ENCODE measurements around the gene HDAC9.
"Not testable (repeated sequence)": the region's sequence is repeated elsewhere in the genome, so short reads cannot be mapped to it uniquely, and the experiment has no call there.

HDAC9 gene

DNA sequence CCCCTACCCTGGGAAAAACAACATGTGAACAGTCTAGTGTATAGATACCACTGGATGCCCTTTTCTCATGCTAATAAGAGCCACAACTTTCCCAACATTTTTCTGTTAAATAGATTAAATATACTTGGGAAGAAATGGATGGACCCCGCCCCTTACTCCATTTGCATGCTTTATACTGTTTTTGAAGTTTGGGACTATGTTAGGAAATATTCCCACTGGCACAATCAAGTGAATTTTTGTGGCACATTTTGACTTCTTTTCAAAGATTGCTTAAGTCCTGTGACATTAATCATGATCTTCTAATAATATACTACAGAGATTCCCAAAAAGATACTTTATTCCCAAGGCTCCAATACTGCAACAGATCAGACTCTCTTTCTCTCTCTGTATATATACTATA, 405.3 kb downstream of the HDAC9 start:
- no peak for DNase-seq (ENCODE audit: low read depth)

DNA sequence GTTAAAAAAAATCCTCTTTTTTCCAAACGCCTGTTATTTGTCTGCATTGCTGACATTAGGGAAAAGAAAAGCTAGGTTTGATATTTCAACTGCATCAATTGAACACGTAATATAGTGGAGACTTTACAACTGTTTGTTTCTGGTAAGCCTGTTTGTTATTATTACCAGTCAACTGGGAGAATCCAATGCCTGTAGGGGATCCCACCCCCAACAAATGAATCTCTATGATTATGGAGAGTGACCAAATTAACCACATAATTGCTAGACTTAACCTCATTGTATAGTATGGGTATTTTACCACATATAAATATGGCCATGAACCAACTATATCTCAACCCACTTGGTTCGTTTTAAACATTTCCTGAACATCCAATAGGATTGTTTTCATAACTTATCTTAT, 405.8 kb downstream of the HDAC9 start:
- DNase-seq (ENCODE audit: low read depth) = no peak

DNA sequence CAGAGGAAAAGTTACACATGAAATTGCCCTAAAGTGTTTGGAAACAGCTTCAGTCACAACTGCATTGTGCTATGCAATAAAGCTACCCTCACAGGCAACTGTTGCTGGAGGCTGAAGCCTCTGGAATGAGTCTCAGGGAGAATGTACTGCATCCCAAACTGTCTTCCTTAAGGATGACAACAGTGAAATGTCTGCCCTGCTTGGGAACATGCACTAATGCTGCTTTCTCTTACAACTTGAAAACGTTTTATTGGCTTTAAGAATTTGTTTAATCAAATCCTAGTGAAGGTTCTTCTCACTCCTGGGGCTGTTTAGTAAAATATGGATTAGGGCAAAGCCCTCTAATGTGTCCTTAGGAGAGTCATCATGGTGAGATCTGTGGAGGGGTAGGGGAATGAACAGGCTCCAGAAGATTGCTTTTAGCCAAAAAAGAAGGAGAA, 406.5 kb downstream of the HDAC9 start:
- DNase-seq (ENCODE audit: low read depth) = no peak

DNA sequence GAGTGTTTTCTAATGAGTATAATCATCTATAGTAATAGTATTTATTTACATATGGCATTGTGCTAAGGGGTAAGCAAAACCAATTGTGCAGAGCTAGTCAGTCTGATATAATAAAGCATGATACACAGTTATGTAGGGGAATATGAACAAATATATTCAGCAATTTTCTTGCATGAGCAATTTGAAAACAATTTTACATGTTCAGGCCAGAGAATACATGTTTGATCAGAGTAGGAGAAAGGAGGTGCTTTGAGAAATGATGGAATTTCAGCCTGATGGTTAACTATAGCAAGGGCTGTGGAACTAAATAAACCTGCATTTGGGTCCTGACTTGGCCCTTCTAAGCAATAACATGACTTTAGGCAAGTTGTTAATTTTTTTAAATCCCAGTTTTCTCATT, 407.3 kb downstream of the HDAC9 start:
- no peak for DNase-seq (ENCODE audit: low read depth)

DNA sequence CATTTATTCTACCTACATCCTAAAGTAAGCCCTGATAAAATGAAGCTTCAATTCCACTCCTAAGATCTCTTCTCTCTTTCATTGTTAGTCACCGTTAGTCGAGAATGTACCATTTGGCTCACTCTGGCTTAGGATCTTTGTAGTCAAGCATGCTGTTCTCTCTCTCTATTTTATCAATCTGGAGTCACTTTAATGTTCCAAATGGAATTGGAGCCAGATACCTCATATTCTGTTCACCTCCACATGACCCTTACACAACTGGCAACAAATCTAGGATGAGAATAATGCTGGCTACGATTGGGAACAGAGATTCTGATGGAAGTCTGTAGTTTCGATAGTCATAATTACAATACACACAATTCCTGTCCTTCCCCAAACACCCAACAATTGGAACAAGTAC, 408.1 kb downstream of the HDAC9 start:
- DNase-seq (ENCODE audit: low read depth) = no peak

DNA sequence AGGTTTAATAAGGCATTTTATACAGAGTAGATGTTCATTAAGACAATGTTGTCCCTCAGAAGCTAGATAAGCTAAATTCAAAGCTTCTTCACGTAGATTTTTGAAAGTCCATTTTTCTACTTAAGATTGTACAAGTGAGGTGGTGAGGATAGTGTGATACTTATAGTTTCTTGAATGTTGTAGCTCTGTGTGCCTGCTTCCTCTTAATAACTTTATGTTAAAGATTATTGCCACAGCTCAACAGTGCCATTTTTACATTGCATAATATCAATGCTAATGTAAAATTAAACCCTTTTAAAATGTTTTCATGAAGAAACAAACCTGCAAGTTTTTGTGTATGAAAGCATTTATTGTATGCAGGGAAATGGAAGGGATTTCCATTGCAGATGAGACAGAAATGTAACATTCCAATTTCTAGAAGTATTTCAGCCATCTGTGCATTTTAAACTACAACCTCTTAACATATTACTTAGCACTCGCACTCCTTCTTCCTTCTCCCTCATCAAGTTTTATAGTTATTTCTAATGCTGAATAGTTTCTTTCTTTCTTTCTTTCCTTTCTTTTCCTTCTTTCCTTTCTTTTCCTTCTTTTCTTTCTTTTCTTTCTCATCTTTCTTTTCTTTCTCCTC, 409.9 kb downstream of the HDAC9 start:
- no peak for DNase-seq (ENCODE audit: low read depth)

DNA sequence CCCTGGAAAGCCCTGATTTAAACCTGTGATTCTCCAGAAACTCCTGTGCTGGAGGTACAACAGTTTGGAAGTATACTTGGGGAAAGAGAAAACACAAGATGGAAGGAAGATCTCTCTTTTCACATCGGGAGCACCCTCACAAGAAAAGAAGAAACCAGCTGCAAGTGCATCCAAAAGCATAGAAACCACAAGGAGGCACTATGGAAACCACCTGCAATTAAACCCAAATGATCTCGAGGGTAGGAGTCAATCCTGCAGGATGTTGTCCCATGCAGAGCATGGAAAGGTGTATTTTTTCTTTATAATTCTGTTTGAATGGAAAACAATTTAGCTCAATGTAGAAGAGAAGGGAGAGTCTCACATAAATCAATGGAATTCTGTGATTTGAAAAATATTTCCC, 411.4 kb downstream of the HDAC9 start:
- no peak for DNase-seq (ENCODE audit: low read depth)

DNA sequence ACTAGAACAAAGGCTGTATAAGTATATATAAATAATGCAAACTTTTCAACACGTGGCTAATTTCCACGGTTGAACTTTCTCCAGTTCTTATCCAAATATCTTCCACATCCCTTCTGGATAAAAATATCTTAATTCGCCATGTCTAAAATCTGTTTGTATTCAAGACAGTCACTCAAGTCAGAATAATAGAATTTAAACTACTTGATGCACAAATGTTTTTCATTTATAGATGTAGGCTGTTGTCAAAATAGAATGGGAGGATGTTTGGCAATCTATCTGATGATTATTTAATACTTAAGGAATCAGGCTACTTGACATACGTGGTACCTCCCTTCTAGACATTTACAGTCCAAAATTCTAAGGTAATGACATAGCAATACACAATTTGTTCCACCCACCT, 417.6 kb downstream of the HDAC9 start:
- DNase-seq (ENCODE audit: low read depth) = no peak

DNA sequence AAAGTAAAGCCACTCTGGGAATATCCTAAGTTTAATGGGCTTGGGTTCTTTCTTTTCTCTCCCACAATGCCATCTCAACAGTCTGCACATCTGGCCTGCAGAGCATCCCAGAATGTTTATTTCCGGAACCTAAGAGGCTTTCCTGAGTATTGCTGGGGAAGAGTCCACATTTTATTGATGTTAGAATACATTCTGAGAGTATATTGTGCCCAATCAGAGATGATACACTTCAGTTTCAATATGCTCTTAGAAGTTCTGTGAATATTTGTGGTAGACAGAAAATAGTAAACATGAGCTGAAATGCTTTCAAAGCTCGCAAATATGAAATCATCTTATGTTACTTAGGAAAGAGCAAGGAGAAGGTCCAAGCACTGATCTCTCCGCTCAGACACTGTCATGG, 421.3 kb downstream of the HDAC9 start:
- DNase-seq (ENCODE audit: low read depth) = no peak

DNA sequence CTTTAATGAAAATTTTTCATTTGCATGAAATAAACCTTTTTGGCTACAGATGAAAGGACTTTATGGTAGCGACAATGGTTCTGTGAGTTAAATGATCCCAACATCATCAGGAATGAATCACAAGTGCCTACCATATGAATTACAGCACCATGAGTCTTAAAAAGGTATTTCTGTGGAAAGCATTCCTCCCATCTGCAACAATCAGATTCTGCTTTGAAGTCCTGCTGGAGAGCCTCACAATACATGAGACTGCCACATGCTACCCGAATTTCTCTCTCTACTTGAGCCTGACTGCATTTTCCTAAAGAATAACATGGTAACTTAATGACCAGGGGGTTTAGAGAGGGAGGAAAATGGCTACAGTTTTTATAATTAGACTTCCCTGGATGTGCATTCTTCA, 431.6 kb downstream of the HDAC9 start:
- DNase-seq (ENCODE audit: low read depth) = peak; percentile 31

DNA sequence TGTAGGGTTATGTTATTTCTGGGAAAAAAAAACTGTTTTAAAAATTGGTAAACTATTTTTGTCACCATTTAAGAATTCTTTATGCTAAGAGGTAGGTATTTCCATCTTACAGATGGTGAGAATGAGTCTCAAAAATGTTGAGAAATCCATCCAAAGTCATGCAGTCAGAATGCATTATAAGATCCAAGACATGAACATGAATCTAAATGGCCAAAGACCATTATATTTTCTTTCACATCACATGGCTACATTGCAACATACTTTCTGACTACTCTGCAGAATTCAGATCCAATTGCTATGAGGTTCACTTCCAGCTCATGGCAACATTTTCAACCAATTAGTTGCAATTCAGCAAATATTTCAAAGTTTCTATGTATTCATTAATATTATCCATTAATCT, 440.7 kb downstream of the HDAC9 start:
- no peak for DNase-seq (ENCODE audit: low read depth)

DNA sequence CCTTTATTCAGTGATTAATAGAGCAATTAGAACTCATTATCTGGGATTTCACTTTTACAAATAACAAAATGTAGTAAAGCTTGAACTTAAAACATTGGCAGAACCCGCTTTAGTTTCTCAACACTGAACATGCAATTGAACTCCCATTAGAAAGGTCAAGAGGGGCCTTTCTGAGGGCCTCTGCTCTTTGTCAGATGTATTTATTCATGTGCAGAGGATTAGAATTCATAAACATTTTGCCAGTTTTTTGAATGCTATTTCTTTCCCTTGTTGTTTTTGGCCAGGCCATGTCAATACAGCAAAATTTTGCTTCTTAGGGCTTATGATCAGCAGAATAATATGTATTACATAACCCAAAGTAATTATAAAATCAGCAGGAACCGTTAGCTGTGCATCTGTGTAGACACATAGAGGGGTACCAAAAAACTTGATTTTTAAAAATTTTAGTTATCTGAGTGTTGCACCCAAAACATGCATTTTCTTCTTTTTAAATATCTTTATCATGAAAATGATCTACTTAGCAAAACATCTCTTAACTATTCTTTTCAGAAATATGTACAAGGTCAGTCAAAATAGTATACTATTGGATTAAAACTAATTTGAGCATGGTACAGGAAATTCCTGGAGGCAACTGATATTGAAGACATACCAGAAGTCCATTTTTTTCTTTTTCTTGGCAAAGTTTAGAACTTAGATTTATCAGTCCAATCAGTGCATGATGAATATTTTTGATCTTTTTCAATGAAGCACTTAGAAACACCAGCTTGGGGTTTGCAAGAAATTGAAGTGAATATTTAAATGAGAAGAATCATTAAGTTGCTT, 444.4 kb downstream of the HDAC9 start:
- no peak for DNase-seq (ENCODE audit: low read depth)

DNA sequence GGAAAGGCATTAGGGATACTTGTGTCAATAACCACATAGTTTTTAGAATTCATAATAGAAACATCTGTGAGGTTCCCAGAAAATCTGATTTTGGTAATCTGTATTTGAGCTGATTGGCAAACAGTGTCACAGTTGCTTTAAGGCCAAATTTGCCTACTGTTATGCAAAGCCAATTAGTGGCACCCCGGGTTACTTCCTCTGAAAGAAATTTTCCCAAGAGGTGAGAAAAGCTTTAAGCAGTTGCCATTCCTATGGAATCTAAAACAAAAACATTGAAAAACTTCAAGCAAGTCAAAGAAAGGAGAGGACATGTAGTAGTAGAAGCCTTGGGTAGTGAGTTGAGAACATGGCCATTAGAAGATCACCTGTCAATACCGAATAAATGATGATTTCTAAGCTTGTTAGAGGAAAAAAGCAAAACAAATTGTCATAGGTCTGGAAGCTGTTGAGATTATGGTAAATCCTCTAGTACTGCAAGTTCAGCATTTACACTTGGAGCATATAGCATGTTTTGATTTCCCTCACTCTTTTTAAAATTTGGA, 445.1 kb downstream of the HDAC9 start:
- DNase-seq (ENCODE audit: low read depth) = no peak

DNA sequence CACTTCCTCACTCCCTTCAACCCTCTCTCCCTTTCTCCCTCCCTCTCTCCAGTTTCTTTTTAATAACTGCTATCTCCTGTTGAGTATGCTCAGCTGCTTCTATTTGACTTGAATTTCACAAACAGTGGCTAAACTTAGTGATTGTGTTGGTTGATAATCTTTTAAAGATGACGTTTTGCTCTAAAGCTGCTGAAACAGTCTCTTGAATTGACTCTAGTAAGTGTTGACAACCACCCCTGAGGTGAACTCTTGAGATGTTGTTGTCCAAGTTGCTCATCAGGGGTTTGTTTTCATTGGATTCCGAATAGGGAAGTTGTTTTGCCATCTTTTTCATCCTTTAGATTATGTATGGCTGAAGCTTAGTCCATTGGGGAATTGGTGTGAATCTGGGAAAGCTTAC, 445.7 kb downstream of the HDAC9 start:
- DNase-seq (ENCODE audit: low read depth) = no peak

DNA sequence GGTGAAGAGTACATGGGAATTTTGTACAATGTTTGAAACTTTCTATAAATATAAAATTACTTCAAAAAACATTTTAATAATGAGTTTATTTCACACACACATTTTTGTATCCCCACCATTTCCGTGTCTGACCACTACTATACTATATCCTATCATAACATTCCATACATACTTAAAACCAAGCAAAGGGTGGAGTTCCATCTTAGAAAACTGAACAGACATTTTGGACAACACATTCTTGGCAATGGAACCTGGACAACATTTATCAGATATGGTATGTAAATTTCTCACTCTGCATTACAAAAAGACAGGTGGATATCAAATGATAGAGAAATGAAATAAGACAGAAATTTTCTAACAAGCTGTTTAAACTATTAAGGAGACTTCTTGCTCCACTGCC, 453.0 kb downstream of the HDAC9 start:
- no peak for DNase-seq (ENCODE audit: low read depth)

DNA sequence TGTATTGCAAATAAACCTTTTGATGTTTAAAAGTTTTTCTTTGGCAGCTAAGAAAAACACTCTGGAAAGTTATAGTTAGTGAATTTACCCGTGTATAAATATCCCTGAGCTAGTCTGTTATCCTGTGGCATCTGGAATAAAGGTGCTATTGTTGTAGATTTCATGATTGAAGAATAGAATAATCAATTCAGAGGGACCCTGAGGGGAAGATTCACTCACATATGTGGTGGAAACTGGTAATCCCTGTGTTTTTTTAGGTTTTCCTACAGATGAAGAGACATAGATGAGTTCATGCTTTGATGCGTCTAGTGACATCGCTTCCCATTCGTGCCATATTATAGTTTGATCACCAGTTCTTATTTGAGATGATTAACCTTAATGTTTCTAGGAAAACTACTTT, 457.3 kb downstream of the HDAC9 start:
- no peak for DNase-seq (ENCODE audit: low read depth)

DNA sequence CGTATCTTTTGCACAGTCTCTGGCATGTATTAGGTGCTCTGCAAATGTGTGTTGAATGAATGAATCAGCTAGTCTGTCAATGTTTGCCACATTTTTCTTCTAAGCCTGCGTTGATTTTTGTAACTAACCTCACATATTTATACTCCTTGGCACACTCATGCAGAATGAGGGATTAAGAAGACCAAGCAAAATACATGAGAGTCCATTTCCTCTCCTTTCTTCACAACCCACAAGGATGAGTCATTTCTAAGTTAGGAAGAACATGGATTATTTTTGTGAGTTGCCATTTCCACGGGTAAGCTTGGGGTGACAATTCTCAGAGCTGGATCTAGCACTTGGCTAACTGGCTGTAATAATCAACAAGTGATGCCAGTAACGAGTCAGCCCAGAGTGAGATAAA, 463.1 kb downstream of the HDAC9 start:
- peak; percentile 67 for DNase-seq (ENCODE audit: low read depth)

DNA sequence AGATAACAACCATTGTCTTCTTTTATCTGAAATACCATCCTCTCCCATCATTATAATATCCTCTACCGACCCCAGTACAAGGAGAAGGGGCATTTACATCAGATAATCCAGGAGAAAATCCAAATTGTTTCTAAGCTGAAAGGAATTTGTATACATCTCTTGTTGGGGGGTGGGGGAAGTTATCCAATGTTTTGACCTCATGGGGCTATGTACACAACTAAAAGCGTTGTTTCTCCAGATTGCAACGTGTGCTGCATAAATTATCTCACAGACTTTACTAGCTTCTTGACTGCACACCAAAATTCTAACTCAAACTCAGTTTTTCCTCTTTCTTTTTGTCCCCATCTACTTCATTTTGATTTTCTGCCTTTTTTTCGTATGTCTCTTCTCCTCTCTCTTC, 465.2 kb downstream of the HDAC9 start:
- DNase-seq (ENCODE audit: low read depth) = no peak

DNA sequence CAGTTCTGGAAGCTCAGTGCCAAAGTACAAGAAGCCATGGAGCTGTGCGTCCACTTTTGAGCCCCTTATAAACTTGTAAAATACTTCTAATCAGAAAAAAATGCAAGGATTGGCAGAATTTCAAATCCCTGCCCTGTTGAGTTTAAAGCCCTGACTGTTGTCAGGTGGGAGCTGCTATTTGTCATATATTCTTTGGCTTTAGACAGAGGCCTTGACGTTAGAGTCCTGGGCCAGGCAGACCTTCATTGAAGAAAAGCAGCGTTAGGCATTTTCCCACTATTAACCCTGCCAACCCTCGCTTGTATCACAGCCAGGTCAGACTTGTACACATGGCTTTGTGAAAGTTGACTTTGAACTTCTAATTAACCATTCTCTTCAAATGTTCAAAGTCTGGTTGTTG, 466.5 kb downstream of the HDAC9 start:
- DNase-seq (ENCODE audit: low read depth) = no peak

DNA sequence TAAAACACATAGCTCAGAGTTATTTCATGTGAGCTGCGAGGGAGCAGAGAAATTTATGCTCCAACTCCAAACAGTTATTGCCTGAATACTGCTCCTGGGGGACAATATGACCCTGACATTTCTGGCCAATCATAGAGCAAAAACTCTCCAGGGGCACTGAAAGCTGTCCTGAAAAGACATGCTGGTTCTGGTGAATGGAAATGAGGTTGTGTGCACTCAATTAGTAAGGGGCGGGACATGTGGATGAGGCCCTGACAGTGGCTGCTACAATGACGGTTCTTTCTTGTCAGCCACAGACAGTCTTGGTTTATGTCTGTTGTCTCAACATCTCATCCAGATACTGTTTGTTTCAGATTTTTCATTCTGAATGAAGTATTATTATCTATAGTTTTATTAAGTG, 470.1 kb downstream of the HDAC9 start:
- DNase-seq (ENCODE audit: low read depth) = no peak

DNA sequence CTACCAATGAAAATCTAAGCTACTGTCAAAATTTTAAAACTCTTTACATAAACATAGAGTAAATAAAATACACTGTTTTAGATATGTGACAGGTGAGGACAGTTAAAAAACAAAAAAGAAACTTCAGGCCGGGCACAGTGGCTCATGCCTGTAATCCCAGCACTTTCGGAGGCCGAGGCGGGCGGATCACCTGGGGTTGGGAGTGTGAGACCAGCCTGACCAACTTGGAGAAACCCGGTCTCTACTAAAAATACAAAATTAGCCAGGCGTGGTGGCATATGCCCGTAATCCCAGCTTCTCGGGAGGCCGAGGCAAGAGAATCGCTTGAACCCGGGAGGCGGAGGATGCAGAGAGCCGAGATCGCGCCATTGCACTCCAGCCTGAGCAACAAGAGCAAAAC, 472.2 kb downstream of the HDAC9 start:
- DNase-seq (ENCODE audit: low read depth) = not testable (repeated sequence)

DNA sequence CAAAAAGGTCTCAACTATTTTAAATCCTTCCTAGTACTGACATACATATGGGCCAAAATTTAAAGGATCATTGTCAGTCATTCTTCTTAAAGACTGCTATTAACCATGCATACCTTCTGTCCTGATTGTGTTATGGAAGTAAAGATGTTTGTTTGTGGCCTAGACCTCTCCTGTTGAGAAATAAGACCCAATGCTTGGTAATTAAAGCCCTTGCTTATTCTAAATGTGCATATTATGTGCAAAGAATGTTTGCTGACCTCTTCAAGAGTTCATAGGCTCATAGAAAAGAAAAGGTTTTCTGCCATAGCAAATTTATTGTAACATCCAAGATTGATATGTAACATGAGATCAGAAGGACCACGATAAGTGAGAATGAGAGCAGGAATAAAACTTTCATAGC, 476.3 kb downstream of the HDAC9 start:
- no peak for DNase-seq (ENCODE audit: low read depth)

DNA sequence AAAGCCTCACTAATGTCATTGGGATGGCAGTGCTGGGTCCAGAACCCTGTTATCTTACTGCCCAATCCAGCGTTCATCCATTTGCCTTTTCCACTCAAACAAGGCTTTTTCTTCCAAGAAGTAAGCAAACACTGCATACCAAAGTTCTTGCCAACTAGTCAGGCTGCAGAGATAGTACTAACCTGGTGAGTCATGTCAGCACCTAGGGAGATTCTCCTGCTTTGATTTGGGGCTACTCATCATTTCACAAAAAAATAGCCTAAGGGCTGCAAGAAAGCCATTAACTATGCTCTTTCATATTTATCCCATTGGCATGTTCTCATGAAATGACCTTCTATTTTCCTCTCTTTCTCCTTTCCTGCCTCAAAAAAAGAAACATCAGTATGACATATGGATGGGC, 479.3 kb downstream of the HDAC9 start:
- peak; percentile 18 for DNase-seq (ENCODE audit: low read depth)

DNA sequence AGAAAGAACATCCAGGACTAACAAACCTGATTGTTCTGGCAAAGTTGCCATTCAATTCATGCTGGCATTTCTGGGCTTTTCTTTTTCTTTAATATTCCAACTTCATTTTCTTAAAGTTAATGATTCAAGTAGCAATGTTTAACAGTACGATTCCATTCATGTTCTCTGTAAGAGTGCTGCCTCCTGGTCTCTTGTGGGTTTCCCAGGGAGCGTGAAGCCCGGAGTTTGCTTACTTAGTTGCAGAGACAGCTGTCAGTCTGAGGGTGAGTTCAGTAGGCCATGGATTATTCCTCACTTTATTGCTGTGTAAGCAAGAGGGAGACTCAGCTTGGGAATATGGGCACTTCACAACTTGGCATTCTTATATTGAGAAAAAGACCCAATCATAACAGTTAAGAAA, 479.7 kb downstream of the HDAC9 start:
- DNase-seq (ENCODE audit: low read depth) = no peak

All from non-pigmented ciliary epithelial cell (primary cell).